OCI-LY3 (cell line): ENCODE results near the gene MKNK1.

Source experiments
- H2AFZ ChIP-seq: fragments of 200-600, 300-600 bp; shearing (Covaris generic); 2 replicates; pipeline ENCODE4 v1.6.0; 2014; ENCODE audit warnings: antibody characterized with exemption, low read depth, low read length
- H3K27ac ChIP-seq: fragments of 200-600, 300-600 bp; sonication (generic); 2 replicates; pipeline ENCODE4 v1.5.1; 2014; ENCODE audit warnings: mild to moderate bottlenecking, low read length, moderate library complexity, mixed read lengths
- H3K27me3 ChIP-seq: fragments of 200-600, 300-600 bp; sonication (generic); 2 replicates; pipeline ENCODE4 v1.6.1; 2014; ENCODE audit warnings: low read depth, low read length, mixed read lengths
- H3K36me3 ChIP-seq: fragments of 200-600, 300-600 bp; sonication (generic); replicated peaks from 2 replicates; pipeline ENCODE3; 2014; ENCODE audit warnings: low read depth, low read length, mixed read lengths
- H3K4me1 ChIP-seq: fragments of 300-600, 200-600 bp; sonication (generic); 2 replicates; pipeline ENCODE4 v1.6.1; 2014; ENCODE audit warnings: low read length, mixed read lengths
- H3K4me2 ChIP-seq: fragments of 200-600, 300-600 bp; sonication (generic); 2 replicates; pipeline ENCODE4 v1.6.1; 2014; ENCODE audit warnings: low read length, mixed read lengths
- H3K4me3 ChIP-seq: fragments of 300-600, 200-600 bp; sonication (generic); 2 replicates; pipeline ENCODE4 v1.5.1; 2014; ENCODE audit warnings: antibody characterized with exemption, mild to moderate bottlenecking, low read length, moderate library complexity
- H3K79me2 ChIP-seq: fragments of 300-600, 200-600 bp; shearing (Covaris generic); 2 replicates; pipeline ENCODE4 v1.6.1; 2014; ENCODE audit warnings: mild to moderate bottlenecking, low read length, mixed read lengths
- H3K9ac ChIP-seq: fragments of 300-600, 200-600 bp; shearing (Covaris generic); 2 replicates; pipeline ENCODE4 v1.6.0; 2014; ENCODE audit warnings: mild to moderate bottlenecking, low read length, moderate library complexity
- H3K9me3 ChIP-seq: fragments of 200-600, 300-600 bp; shearing (Covaris generic); 2 replicates; pipeline ENCODE4 v1.6.1; 2014; ENCODE audit warnings: low read length, mixed read lengths; ENCODE audit not compliant: insufficient read depth
- H4K20me1 ChIP-seq: fragments of 200-600, 300-600 bp; sonication (generic); 2 replicates; pipeline ENCODE4 v1.6.1; 2016; ENCODE audit warnings: low read length, mixed read lengths; ENCODE audit not compliant: insufficient read depth
- EZH2phosphoT487 ChIP-seq: fragments of 200-600 bp; shearing (Covaris generic); IDR thresholded peaks from 2 replicates; pipeline ENCODE4 v1.6.1; 2018; ENCODE audit warnings: antibody characterized with exemption, mixed run types, low read depth
- TF ChIP-seq, protein P1 (sequence below): fragments of 200-600, 300-600 bp; sonication (generic); IDR thresholded peaks from 2 replicates; pipeline ENCODE4 v1.5.1; 2014; ENCODE audit warnings: antibody characterized with exemption, low read length, low read depth

Gene MKNK1

DNA sequence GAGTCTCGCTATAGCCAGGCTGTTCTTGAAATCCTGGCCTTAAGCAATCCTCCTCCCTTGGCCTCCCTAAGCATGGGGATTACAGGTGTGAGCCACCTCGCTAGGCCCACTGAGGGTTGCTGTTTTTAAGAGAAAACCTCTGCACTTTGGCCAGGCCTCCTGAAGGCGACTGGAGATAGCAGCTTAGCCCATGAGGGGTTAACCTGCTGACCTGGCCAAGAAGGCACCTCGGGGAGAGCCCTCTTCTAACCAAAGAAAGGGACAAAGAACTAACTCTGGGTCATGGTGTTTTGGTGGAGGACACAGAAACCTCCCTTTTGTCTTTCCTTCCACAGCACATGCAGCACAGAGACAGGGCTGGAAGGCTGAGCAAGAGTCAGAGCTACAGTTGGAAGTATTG, 35.0 kb downstream of the MKNK1 start:
- H4K20me1 ChIP-seq: no peaks in the 10 kb centered on the region
- H3K4me1 ChIP-seq: no peaks in the 10 kb centered on the region
- H3K27ac ChIP-seq: no peak overlapping the region
- H3K79me2 ChIP-seq: no peaks in the 10 kb centered on the region
- H3K9ac ChIP-seq: no peak overlapping the region
- no peak overlapping the region for H3K4me2 ChIP-seq
- H3K9me3 ChIP-seq: no peaks in the 10 kb centered on the region
- no peak overlapping the region for H2AFZ ChIP-seq
- H3K36me3 ChIP-seq: no peaks in the 10 kb centered on the region
- no peak overlapping the region for H3K4me3 ChIP-seq
- H3K27me3 ChIP-seq: no peaks in the 10 kb centered on the region
- TF ChIP-seq EZH2phosphoT487: no peak
- TF ChIP-seq, protein P1, sequence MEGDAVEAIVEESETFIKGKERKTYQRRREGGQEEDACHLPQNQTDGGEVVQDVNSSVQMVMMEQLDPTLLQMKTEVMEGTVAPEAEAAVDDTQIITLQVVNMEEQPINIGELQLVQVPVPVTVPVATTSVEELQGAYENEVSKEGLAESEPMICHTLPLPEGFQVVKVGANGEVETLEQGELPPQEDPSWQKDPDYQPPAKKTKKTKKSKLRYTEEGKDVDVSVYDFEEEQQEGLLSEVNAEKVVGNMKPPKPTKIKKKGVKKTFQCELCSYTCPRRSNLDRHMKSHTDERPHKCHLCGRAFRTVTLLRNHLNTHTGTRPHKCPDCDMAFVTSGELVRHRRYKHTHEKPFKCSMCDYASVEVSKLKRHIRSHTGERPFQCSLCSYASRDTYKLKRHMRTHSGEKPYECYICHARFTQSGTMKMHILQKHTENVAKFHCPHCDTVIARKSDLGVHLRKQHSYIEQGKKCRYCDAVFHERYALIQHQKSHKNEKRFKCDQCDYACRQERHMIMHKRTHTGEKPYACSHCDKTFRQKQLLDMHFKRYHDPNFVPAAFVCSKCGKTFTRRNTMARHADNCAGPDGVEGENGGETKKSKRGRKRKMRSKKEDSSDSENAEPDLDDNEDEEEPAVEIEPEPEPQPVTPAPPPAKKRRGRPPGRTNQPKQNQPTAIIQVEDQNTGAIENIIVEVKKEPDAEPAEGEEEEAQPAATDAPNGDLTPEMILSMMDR: no peak

DNA sequence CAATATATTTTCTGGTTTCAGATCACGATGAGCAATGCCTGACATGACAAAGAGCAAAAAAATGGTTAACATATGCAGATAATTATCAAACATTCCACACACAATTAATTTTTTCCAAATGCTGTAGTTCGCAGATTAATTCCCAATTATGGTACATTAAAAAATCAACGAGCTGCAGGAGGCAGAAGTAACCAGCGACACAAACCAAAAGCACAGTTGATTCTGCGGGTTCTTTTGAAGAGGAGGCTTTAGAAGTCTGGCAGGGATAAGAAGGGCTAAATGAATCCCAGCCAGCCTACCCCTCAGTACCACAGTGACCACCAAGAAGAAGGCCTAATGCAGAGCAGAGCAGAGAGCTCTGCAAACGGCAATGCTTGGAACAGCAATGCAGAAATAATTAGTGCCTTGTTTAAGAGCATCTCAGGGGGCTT, 35.6 kb downstream of the MKNK1 start:
- H3K27ac ChIP-seq: no peak overlapping the region
- H3K4me2 ChIP-seq: no peak overlapping the region
- H3K9me3 ChIP-seq: no peaks in the 10 kb centered on the region
- TF ChIP-seq, protein P1: no peak
- TF ChIP-seq EZH2phosphoT487: no peak
- no peaks in the 10 kb centered on the region for H3K27me3 ChIP-seq
- no peak overlapping the region for H2AFZ ChIP-seq
- no peaks in the 10 kb centered on the region for H3K79me2 ChIP-seq
- H4K20me1 ChIP-seq: no peaks in the 10 kb centered on the region
- no peaks in the 10 kb centered on the region for H3K4me1 ChIP-seq
- H3K4me3 ChIP-seq: no peak overlapping the region
- H3K36me3 ChIP-seq: no peaks in the 10 kb centered on the region
- H3K9ac ChIP-seq: no peak overlapping the region

GRCh38 chr1:46563341-46563740, 40.7 kb downstream of the MKNK1 start:
- Histone ChIP-seq H3K9me3 (no peaks in the 10 kb centered on the region), H4K20me1 (no peaks in the 10 kb centered on the region), H3K79me2 (no peaks in the 10 kb centered on the region), H3K27ac (no peak overlapping the region), H3K4me1 (no peaks in the 10 kb centered on the region), H2AFZ (no peak overlapping the region), H3K27me3 (no peaks in the 10 kb centered on the region), H3K36me3 (no peaks in the 10 kb centered on the region), H3K4me3 (no peak overlapping the region), H3K9ac (no peak overlapping the region), H3K4me2 (no peak overlapping the region)
- TF ChIP-seq, protein P1: no peak
- TF ChIP-seq EZH2phosphoT487: no peak

DNA sequence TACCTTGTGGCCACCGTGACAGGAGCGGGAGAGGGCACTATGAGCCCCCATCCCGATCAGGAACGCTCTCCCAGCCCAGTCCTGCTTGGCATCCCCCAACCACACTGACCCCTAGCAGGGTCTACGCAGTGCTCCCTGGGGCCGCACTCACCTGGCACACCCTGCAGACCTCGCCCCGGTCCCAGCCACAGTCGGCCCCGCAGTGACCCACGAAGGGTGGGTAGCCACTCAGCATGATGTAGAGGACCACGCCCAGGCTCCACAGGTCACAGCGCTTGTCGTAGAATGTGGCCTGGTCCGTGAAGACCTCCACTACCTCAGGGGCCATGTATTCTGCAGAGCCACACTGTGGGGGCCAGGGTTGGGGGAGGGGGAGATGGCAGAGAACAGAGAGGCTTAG, 41.6 kb downstream of the MKNK1 start:
- Histone ChIP-seq H2AFZ (no peak overlapping the region), H3K27ac (no peak overlapping the region), H3K79me2 (no peaks in the 10 kb centered on the region), H3K4me3 (no peak overlapping the region), H4K20me1 (no peaks in the 10 kb centered on the region), H3K4me2 (no peak overlapping the region), H3K9ac (no peak overlapping the region), H3K4me1 (no peaks in the 10 kb centered on the region), H3K36me3 (no peaks in the 10 kb centered on the region), H3K9me3 (no peaks in the 10 kb centered on the region), H3K27me3 (no peaks in the 10 kb centered on the region)
- TF ChIP-seq, protein P1: no peak
- no peak for TF ChIP-seq EZH2phosphoT487
